Epidermal melanocyte (primary cell): ENCODE results near the gene MRPL16.
A peak's percentile ranks its signal among the peaks of the same experiment; 100 is the strongest.
"Not testable (repeated sequence)": the region's sequence is repeated elsewhere in the genome, so short reads cannot be mapped to it uniquely, and the experiment has no call there.

Source experiments
- DNase-seq: peaks from one replicate; pipeline ENCODE4 v3.0.0; 2011; ENCODE audit warnings: low spot score; ENCODE audit not compliant: insufficient read length

MRPL16 gene

GRCh38 chr11:59810189-59810910, at the start of gene MRPL16:
MRPL16 (minus strand) TSS chr11:59810778; CDS start chr11:59810658, 120 bp downstream.
- DNase-seq, result peak; percentile 72

- DNase-seq, result no peak
Measured at GRCh38 chr11:59859673-59860072, 49.1 kb upstream of the MRPL16 start.

GRCh38 chr11:59857439-59858434, 47.2 kb upstream of the MRPL16 start:
- DNase-seq, result no peak

DNA sequence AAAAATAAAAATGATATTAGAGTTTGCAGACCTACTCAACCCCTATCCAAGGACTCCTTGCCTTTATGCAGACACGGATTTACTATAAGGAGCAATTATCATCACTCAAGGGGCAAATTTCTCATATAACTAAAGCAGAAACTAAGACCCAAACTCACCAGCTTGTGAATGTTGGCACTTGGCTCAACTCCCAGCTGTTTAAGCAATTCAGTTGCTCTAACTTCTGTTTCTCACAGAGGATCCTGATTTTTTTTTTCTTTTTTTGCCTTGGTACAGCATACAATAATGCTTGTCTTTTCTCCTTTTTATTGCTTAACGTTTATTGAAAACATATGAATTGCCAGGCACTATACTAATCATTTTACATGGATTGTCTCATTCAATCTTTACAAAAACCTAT, 44.3 kb upstream of the MRPL16 start:
- DNase-seq, result no peak

DNA sequence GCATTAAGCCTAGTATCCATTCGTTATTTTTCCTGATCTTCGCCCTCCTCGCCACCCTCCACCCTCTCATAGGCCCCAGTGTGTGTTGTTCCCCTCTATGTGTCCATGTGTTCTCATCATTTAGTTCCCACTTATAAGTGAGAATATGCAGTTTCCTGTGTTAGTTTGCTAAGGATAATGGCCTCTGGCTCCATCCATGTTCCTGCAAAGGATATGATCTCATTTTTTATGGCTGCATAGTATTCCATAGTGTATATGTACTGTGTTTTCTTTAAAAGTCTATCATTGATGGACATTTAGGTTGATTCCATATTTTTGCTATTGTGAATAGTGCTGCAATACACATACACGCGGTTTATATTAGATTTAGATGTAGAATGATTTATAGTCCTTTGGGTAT, 40.8 kb upstream of the MRPL16 start:
- DNase-seq, result not testable (repeated sequence)

DNA sequence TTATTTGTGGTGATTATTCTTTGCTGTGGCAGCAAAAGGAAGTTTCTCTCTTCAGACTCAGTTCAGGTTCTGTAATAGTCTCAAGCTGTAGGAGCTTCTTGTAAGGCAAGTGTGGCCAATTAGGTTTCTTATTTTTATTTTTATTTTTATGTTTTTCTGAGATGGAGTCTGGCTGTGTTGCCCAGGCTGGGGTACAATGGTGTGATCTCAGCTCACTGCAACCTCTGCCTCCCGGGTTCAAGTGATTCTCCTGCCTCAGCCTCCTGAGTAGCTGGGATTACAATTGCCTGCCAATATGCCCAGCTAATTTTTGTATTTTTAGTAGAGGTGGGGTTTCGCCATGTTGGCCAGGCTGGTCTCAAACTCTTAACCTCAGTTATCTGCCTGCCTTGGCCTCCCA, 39.0 kb upstream of the MRPL16 start:
- not testable (repeated sequence) for DNase-seq

- no peak for DNase-seq
Measured at GRCh38 chr11:59849129-59849528, 38.6 kb upstream of the MRPL16 start.

GRCh38 chr11:59848439-59848838, 37.9 kb upstream of the MRPL16 start:
- DNase-seq, result not testable (repeated sequence)

DNA sequence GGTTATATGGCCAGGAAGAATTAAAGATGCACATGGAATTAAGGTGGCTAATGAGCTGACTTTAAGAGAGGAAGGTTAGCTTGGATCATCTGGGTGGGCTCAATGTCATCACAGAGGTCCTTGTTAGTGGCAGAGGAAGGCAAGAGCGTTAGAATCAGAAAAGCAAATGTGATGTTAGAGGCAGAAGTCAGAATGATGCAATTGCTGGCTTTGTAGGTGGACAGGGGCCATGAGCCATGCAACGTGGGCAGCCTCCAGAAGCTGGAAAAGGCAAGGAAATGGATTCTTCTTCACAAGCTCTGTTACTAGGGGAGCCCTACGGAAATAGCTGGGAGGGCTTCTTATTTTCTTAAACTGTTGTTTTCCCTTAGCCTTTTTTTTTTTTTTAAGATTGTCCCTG, 37.0 kb upstream of the MRPL16 start:
- DNase-seq, result no peak

DNA sequence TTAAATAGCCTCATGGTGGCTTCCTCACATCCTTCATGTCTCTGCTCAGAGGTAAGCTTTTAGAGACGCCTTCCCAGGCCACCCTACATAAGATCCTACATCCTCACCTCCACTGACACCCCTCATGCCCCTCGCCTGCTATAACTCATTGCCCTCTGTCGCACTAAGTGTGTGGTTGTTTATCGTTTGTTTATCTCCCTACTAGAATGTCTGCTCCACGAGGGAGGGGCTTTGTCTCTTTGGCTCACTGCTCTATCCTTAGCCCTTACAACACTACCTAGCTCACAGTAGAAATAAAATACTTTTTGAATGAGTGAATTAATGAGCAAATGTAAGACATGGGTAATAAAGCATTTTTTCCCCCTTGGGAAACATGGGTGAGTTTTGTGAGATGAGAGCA, 36.0 kb upstream of the MRPL16 start:
- no peak for DNase-seq

GRCh38 chr11:59845399-59845798, 34.8 kb upstream of the MRPL16 start, which contains the start of gene CBLIF:
CBLIF (minus strand) TSS chr11:59845499; CDS start chr11:59845453, 46 bp downstream.
- no peak for DNase-seq

DNA sequence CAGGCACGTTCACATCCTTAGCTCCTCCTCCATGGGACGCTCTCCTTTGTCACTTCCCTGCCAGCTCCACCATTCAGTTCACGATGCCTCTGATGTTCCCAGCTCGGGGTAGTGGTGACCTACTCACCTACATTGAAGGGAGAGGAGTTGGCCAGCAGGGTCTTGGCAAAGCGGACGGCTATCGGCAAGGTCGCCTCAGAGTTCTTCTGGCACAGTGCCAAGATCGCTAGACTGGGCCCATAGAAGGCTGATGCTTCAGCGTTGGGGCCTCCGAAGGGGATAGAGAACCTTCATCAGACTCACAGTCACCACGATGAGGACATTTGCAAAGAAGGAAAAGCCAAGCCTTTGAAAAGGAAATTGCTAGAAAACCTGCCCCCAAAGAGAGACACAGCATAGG, 31.7 kb upstream of the MRPL16 start:
- no peak for DNase-seq

GRCh38 chr11:59841514-59841913, 30.9 kb upstream of the MRPL16 start:
- no peak for DNase-seq

- no peak for DNase-seq
Measured at GRCh38 chr11:59839615-59840014, 29.0 kb upstream of the MRPL16 start.

GRCh38 chr11:59833602-59834001, 23.0 kb upstream of the MRPL16 start:
- DNase-seq, result no peak

GRCh38 chr11:59829358-59829757, 18.8 kb upstream of the MRPL16 start:
- DNase-seq, result no peak

DNA sequence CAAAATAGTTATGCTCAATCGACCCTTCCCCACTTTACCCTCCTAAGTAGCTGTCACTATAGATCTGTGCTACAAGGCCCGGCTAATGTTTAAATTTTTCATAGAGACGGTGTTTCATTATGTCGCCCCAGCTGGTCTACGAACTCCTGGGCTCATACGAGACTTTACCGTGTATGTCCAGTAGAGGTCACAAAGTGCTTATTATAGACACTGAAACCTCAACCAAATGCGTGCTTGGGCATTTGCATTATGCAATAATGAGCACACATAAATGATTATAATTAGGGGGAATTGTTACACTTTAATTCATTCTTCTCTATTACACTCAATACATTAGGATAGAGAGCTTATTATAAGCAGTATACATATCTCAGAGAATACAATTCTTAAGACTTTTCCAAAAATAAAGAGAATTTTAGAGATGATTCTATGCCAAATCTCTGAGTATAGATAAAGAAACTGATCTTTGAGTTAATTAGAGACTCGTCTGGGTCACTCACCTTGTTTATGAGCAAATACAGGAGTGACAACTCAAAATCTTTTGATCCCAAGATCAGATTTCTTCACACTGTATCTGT, 12.5 kb upstream of the MRPL16 start:
- DNase-seq, result no peak

GRCh38 chr11:59818572-59818971, 8.0 kb upstream of the MRPL16 start:
- no peak for DNase-seq

DNA sequence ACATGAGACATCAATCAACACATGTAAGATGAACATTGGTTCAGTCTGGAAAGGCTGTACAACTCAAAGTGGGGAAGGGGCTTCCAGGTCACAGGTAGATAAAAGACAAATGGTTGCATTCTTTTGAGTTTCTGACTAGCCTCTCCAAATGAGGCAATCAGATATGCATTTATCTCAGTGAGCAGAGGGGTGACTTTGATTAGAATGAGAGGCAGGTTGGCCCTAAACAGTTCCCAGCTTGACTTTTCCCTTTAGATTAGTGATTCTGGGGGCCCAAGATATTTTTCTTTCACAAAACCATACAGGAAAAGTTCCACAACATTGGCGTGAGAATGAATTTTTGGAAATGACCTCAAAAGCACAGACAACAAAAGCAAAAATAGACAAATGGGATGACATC, 5.9 kb upstream of the MRPL16 start:
- DNase-seq, result not testable (repeated sequence)

- DNase-seq, result no peak
Measured at GRCh38 chr11:59815754-59816153, 5.2 kb upstream of the MRPL16 start.

GRCh38 chr11:59814021-59814420, 3.4 kb upstream of the MRPL16 start:
- DNase-seq, result no peak

- DNase-seq, result no peak
Measured at GRCh38 chr11:59813364-59813763, 2.8 kb upstream of the MRPL16 start.
